ENCODE data around the gene ZXDC. TPM values are rescaled to one million over a fixed set of nuclear protein-coding genes. Genes with fewer than 3 reads are reported as not detected.

ZXDC gene
- total and polyA plus RNA-seq, 9 of the 15 experiments (the other 6 are each of a cell fraction or from before 2014, with no cell fraction given), result 0.59 to 13.4 (median 7.3) TPM

DNA sequence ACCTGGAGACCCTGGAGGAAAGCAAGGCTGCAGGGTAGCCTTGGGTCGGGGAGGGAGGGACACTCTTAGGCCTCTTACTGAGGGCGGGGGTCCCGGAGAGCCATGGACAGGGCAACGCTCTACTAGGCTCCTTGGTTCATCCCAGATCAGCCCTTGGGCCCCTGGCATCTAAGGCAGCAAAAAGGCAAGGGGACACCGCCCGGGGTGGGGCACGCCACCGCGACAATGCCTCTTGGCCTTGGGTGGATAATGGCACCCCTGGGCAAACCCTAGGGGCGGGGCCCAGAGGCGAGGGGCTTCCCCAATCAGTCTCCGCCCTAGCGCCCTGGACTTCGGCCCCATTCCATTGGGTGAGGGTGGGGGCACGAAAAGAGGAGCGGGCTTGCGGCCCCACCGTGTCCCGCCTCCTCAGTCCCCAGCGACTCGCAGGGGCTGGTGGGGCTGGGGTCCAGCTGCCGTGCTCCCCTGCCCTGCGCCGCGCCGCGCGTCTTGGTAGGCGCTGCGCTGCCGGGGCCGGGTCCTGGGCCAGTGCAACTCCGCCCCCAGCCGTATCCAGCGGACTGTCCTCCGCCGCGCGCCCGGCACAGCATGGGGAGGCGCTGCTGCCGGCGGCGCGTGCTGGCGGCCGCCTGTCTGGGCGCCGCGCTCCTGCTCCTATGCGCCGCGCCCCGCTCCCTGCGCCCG lies 48.2 kb upstream of the ZXDC start, which contains the start of gene CHST13 (continued):
- TF ChIP-seq, protein P1, sequence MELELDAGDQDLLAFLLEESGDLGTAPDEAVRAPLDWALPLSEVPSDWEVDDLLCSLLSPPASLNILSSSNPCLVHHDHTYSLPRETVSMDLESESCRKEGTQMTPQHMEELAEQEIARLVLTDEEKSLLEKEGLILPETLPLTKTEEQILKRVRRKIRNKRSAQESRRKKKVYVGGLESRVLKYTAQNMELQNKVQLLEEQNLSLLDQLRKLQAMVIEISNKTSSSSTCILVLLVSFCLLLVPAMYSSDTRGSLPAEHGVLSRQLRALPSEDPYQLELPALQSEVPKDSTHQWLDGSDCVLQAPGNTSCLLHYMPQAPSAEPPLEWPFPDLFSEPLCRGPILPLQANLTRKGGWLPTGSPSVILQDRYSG (tag; conservative IDR thresholded peaks at IDR 0.05; ENCODE audit: low read depth), result no peak
- TF ChIP-seq HMG20B (CRISPR knock-in tag; IDR thresholded peaks at IDR 0.05) (no peak), BRD9 (IDR thresholded peaks at IDR 0.05; ENCODE audit: low read depth, partially characterized antibody) (no peak), ZNF76 (CRISPR knock-in tag; IDR thresholded peaks at IDR 0.05; ENCODE audit: borderline replicate concordance) (no peak), RBFOX2 (IDR thresholded peaks at IDR 0.05; ENCODE audit: low read depth, low read length) (peak; percentile 37; the same call in 1 of the 2 replicates), HDAC8 (tag; IDR thresholded peaks at IDR 0.05) (no peak), CEBPG (CRISPR knock-in tag; IDR thresholded peaks at IDR 0.05) (no peak), CEBPG (tag; conservative IDR thresholded peaks at IDR 0.05 in 1 of 2, IDR thresholded peaks at IDR 0.05 in 1 of 2) (no peak)

DNA sequence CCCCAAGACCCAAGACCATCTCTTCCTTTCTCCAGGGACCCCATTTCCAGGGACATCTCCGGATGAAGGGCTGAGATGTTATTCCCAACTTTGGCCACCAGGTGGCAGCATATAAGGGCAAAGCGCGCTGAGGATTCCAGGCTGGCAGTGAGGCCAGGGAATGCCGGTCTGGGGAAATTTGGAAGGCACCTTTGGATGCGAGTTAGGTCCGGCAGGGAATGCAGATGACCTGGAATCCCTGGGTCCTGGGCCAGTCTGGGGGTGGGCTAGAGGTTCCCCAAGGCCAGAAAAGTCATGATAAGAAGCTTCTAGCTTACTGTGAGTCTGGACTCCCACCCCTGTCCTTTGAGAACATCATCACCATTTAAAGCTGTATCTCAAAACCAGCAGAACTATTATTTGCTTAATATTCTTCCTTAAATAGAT lies 46.7 kb upstream of the ZXDC start:
- FAIRE-seq (peak; percentile 72), ATAC-seq (peak; percentile 49; the same call in 2 of the 3 replicates), DNase-seq (ENCODE audit: extremely low read depth in 1 of 4, low spot score in 3 of 4) (peak; percentile 45 to 69 (median 64))
- CTCF ChIA-PET (ENCODE audit: low intra/inter-chr PET ratio), result interaction anchor here (0.7 to 1.0 kb wide), 2 partner anchors 932 to 1021 kb away, joined by 3 read pairs; no protein-coding TSS in a partner anchor
- no peak overlapping the region for H3K27ac ChIP-seq (ENCODE audit: extremely low read depth, low read depth, low read length)
- no peaks in the 10 kb centered on the region for H3K36me3 ChIP-seq (ENCODE audit: control insufficient read depth, insufficient read depth, low read length)
- no TSS peak for BruUV-seq (replicated peaks)
- in situ Hi-C loops (cut with MboI), result no loop called here
- no peaks in the 10 kb centered on the region for H3K79me2 ChIP-seq (ENCODE audit: control insufficient read depth, insufficient read depth, low read length)
- H2AFZ ChIP-seq (ENCODE audit: low read depth, low read length), result no peak overlapping the region
- no peak overlapping the region for H3K4me2 ChIP-seq (ENCODE audit: insufficient read depth, low read length)
- H4K20me1 ChIP-seq (replicated peaks; ENCODE audit: control insufficient read depth, insufficient read depth, low read length), result peaks cover 3% of the 10 kb centered on the region; the same call in 1 of the 2 replicates
- H3K9me1 ChIP-seq (ENCODE audit: control insufficient read depth, insufficient read depth, low read length), result no peaks in the 10 kb centered on the region
- WGBS (ENCODE audit: insufficient coverage, low coverage, missing lambda C conversion rate), result 0% methylated on average over 1 of the region's 6 CpGs
- H3K4me1 ChIP-seq (replicated peaks in 1 of 2; ENCODE audit: control insufficient read depth in 2 of 2, insufficient read depth in 2 of 2, low read length in 2 of 2), result peaks cover 0 to 12% of the 10 kb centered on the region in 2 experiments; a peak in 2 of 5 replicates
- POLR2A ChIA-PET, result no interaction called here
- intact Hi-C loops (cut with micrococcal nuclease), result loop anchor here (10.0 kb wide), 2 partner anchors 142 to 222 kb away; no protein-coding TSS in a partner anchor
- H3K9me3 ChIP-seq (replicated peaks; ENCODE audit: control insufficient read depth, insufficient read depth, low read depth, low read length), result no peaks in the 10 kb centered on the region
- H3K4me3 ChIP-seq, result no peak overlapping the region
- peaks cover 0 to 11% of the 10 kb centered on the region in 2 experiments; a peak in 1 of 5 replicates for H3K27me3 ChIP-seq (ENCODE audit: control insufficient read depth in 2 of 2, insufficient read depth in 2 of 2, low read length in 2 of 2)
- H3K9ac ChIP-seq (ENCODE audit: insufficient read depth in 1 of 2, low read depth in 2 of 2, low read length in 2 of 2), result no peak overlapping the region
- TF ChIP-seq SMC3 (conservative IDR thresholded peaks at IDR 0.05; ENCODE audit: insufficient read depth, low read depth, low read length), result peak; percentile 66
- TF ChIP-seq ZNF134 (CRISPR knock-in tag; conservative IDR thresholded peaks at IDR 0.05), result no peak
- TF ChIP-seq, protein P2, sequence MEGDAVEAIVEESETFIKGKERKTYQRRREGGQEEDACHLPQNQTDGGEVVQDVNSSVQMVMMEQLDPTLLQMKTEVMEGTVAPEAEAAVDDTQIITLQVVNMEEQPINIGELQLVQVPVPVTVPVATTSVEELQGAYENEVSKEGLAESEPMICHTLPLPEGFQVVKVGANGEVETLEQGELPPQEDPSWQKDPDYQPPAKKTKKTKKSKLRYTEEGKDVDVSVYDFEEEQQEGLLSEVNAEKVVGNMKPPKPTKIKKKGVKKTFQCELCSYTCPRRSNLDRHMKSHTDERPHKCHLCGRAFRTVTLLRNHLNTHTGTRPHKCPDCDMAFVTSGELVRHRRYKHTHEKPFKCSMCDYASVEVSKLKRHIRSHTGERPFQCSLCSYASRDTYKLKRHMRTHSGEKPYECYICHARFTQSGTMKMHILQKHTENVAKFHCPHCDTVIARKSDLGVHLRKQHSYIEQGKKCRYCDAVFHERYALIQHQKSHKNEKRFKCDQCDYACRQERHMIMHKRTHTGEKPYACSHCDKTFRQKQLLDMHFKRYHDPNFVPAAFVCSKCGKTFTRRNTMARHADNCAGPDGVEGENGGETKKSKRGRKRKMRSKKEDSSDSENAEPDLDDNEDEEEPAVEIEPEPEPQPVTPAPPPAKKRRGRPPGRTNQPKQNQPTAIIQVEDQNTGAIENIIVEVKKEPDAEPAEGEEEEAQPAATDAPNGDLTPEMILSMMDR (IDR thresholded peaks at IDR 0.05 in 2 of 3, conservative IDR thresholded peaks at IDR 0.05 in 1 of 3; ENCODE audit: insufficient read depth in 2 of 3, low read depth in 1 of 3, low read length in 3 of 3), result peak; percentile 61 to 73 (median 62)
